PC-3 (cell line): ENCODE data around the gene PLXNA2. TPM values are rescaled to one million over a fixed set of nuclear protein-coding genes. Genes with fewer than 3 reads are reported as not detected.

ENCODE experiments used
- ATAC-seq: fragments of 200-7000 bp; cut with Tn5 transposase; 2 replicates; pipeline ENCODE4 v1.9.1; 2020; ENCODE audit warnings: mild to moderate bottlenecking, moderate library complexity
- BruUV-seq: library from RNA; stranded (reverse); fragments of 400-500 nt; replicated peaks from 2 replicates; lab custom pipeline; 2021; lab: Mats Ljungman, UMichigan
- CTCF ChIA-PET: fragments of 300-600 bp; sonication (Branson Sonifier 250); formaldehyde crosslinking; loops from one replicate; lab custom pipeline; 2022; ENCODE audit warnings: antibody characterized with exemption; lab: Charles Lee
- POLR2A ChIA-PET: fragments of 300-600 bp; sonication (Branson Sonifier 250); formaldehyde crosslinking; loops from one replicate; lab custom pipeline; 2022; ENCODE audit warnings: antibody characterized with exemption; ENCODE audit not compliant: unreplicated experiment; lab: Charles Lee
- DNase-seq: peaks from one replicate; pipeline ENCODE4 v3.0.0-alpha.2; 2015
- H2AFZ ChIP-seq: fragments of 300-600 bp; sonication (generic); 2 replicates; pipeline ENCODE4 v1.6.0; 2016; ENCODE audit warnings: antibody characterized with exemption, low read length
- H3F3A ChIP-seq: fragments of 300-600 bp; sonication (generic); one replicate; pipeline ENCODE4 v1.6.0; 2017; ENCODE audit warnings: antibody characterized with exemption, low read length, control low read depth, mild to moderate bottlenecking; ENCODE audit not compliant: unreplicated experiment
- H3K27ac ChIP-seq: fragments of 300-600 bp; sonication (generic); 2 replicates; pipeline ENCODE4 v1.5.1; 2016; ENCODE audit warnings: mild to moderate bottlenecking, low read length
- H3K27me3 ChIP-seq: fragments of 300-600 bp; sonication (generic); 2 replicates; pipeline ENCODE4 v1.6.1; 2016; ENCODE audit warnings: low read length, mixed read lengths
- H3K36me3 ChIP-seq: fragments of 300-600 bp; sonication (generic); 2 replicates; pipeline ENCODE4 v1.6.1; 2016; ENCODE audit warnings: low read depth, mixed run types, low read length, mixed read lengths
- H3K4me1 ChIP-seq: fragments of 300-600 bp; sonication (generic); 2 replicates; pipeline ENCODE4 v1.5.1; 2016; ENCODE audit warnings: low read length; ENCODE audit not compliant: insufficient read depth
- H3K4me2 ChIP-seq: fragments of 300-600 bp; sonication (generic); 2 replicates; pipeline ENCODE4 v1.6.0; 2016; ENCODE audit warnings: low read length
- H3K4me3 ChIP-seq: fragments of 300-600 bp; sonication (generic); 2 replicates; pipeline ENCODE4 v1.5.1; 2016; ENCODE audit warnings: mild to moderate bottlenecking, low read length, mixed read lengths
- H3K79me2 ChIP-seq: fragments of 300-600 bp; sonication (generic); 2 replicates; pipeline ENCODE4 v1.6.1; 2017; ENCODE audit warnings: low read length, mixed read lengths
- H3K9ac ChIP-seq: fragments of 300-600 bp; sonication (generic); 2 replicates; pipeline ENCODE4 v1.6.0; 2016; ENCODE audit warnings: mild to moderate bottlenecking, low read length
- H3K9me2 ChIP-seq: fragments of 300-600 bp; sonication (generic); replicated peaks from 2 replicates; pipeline ENCODE4 v1.6.1; 2016; ENCODE audit warnings: mixed run types, low read length, mixed read lengths
- H3K9me3 ChIP-seq: fragments of 300-600 bp; sonication (generic); 2 replicates; pipeline ENCODE4 v1.6.1; 2016; ENCODE audit warnings: low read length, mixed read lengths
- H4K20me1 ChIP-seq: fragments of 300-600 bp; sonication (generic); 2 replicates; pipeline ENCODE4 v1.6.1; 2016; ENCODE audit warnings: low read length, mixed read lengths
- EZH2 ChIP-seq: fragments of 300-600 bp; sonication (generic); IDR thresholded peaks from one replicate; pipeline ENCODE4 v1.6.1; 2017; ENCODE audit warnings: antibody characterized with exemption, mild to moderate bottlenecking, low read length; ENCODE audit not compliant: unreplicated experiment
- EZH2phosphoT487 ChIP-seq: fragments of 300-600 bp; sonication (generic); IDR thresholded peaks from 2 replicates; pipeline ENCODE4 v1.6.1; 2018; ENCODE audit warnings: mild to moderate bottlenecking, antibody characterized with exemption, low read length, borderline replicate concordance
- intact Hi-C: fragments of 100-400 bp; cut with micrococcal nuclease; formaldehyde crosslinking; loops from 2 replicates; pipeline ENCODE4 v1.9.0; 2023
- total RNA-seq: library from RNA; depleted of rRNA; stranded (reverse); fragments of >200 nt; gene quantifications from 2 replicates; pipeline ENCODE4 v1.2.3, GENCODE V29; 2014
- TF ChIP-seq, protein P1 (sequence below): fragments of 300-600 bp; sonication (generic); conservative IDR thresholded peaks from 2 replicates; pipeline ENCODE4 v1.5.1; 2017; ENCODE audit warnings: antibody characterized with exemption, low read depth, mild to moderate bottlenecking, low read length

Gene PLXNA2
- total RNA-seq, 1 experiment from 2014 or later: 16.2 TPM

DNA sequence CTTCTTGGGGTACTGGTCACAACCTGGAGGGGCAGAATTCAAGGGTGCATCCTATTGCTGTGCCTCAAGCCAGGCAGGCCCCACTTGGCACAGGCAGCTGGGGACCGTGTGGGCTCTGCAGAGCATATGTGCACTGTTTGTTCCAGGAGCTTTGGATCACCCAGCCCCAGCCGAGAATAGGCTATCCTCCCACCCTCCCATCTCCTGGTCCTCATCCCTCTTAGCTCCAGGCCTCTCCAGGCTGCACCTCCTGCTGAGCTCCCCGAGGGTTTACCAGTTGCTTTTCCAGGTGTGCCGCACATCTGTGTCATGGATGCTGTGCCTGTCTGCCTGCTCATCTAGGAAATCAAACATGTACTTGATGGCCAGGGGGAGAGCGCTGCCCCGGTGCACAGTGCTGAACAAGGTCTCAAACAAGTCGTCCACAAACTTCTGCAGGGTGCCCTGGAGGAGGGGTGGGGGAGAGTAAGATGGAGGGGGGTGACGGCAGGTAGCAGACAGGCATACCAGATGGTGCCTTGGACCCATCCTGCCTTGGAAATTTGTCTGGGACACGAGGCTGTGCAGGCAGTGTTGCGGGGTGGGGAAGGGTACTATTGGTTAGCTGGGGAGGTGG is 212.8 kb downstream of the PLXNA2 start:
- intact Hi-C loops: no loop called here

DNA sequence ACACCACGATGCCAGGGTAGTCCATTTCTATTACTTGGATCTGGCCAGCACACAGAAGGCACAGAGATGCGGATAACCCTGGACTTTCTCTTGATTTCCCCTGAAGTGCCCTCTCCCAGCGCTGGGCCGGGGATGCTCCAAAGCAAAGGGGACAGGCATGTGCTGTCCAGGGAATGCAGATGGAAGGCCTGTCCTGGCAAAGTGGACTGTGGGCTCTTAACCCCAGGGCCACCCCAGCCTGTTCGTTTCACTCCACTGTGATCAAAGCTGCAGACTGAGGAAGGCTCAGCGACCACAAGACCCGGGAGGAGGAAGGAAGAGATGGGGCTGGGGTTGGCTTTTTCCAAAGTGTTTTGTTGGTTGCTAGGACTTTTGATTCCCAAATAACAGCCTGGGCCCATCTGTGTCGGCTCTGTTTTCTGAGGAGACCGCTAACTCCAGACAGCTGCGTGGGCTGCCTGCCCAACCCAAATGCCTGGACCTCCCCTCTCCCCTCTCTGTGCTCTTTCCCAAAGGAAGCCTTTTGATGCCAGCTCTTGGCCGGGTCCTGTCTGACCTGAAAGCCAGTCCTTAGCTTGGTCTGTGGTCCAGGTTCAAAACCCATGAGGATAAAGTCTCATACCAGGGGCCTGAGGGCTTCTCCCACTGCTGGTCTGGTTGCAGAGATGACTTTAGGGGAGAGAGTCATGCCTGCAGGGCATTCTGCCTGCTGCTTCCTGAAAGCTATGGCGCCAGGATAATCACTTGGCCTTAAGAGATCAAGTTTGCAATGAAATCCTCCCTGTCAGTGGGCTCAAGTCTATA is 213.7 kb downstream of the PLXNA2 start:
- H3F3A ChIP-seq: no peaks in the 10 kb centered on the region
- H3K4me3 ChIP-seq: no peak overlapping the region
- H3K27me3 ChIP-seq: no peaks in the 10 kb centered on the region
- H3K9me2 ChIP-seq: no peaks in the 10 kb centered on the region
- H3K79me2 ChIP-seq: no peaks in the 10 kb centered on the region
- no peaks in the 10 kb centered on the region for H3K4me1 ChIP-seq
- H3K36me3 ChIP-seq: 0 out of 2 replicates have a peak, but pooled peaks cover 3% of the 10 kb centered on the region
- H3K4me2 ChIP-seq: no peak overlapping the region
- no peak overlapping the region for H2AFZ ChIP-seq
- intact Hi-C loops: no loop called here
- no TSS peak for BruUV-seq
- TF ChIP-seq, protein P1, sequence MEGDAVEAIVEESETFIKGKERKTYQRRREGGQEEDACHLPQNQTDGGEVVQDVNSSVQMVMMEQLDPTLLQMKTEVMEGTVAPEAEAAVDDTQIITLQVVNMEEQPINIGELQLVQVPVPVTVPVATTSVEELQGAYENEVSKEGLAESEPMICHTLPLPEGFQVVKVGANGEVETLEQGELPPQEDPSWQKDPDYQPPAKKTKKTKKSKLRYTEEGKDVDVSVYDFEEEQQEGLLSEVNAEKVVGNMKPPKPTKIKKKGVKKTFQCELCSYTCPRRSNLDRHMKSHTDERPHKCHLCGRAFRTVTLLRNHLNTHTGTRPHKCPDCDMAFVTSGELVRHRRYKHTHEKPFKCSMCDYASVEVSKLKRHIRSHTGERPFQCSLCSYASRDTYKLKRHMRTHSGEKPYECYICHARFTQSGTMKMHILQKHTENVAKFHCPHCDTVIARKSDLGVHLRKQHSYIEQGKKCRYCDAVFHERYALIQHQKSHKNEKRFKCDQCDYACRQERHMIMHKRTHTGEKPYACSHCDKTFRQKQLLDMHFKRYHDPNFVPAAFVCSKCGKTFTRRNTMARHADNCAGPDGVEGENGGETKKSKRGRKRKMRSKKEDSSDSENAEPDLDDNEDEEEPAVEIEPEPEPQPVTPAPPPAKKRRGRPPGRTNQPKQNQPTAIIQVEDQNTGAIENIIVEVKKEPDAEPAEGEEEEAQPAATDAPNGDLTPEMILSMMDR: no peak
- no peak for TF ChIP-seq EZH2
- no peak for TF ChIP-seq EZH2phosphoT487
- ATAC-seq: no peak
- POLR2A ChIA-PET: interaction anchor here (0.6 kb wide), 1 partner anchor 22 kb away, joined by 4 read pairs; no protein-coding TSS in a partner anchor
- H3K9me3 ChIP-seq: no peaks in the 10 kb centered on the region
- H3K9ac ChIP-seq: no peak overlapping the region
- CTCF ChIA-PET: interaction anchor here (1.0 kb wide), 1 partner anchor 8 kb away, joined by 10 read pairs; no protein-coding TSS in a partner anchor
- H4K20me1 ChIP-seq: no peaks in the 10 kb centered on the region
- DNase-seq: no peak
- no peak overlapping the region for H3K27ac ChIP-seq

More for the DNA sequence above, 212.8 kb downstream of the PLXNA2 start:
- Histone ChIP-seq H3K4me3 (no peak overlapping the region), H3K9ac (no peak overlapping the region), H3K4me2 (no peak overlapping the region), H2AFZ (no peak overlapping the region), H3K4me1 (no peaks in the 10 kb centered on the region), H3F3A (no peaks in the 10 kb centered on the region), H4K20me1 (no peaks in the 10 kb centered on the region), H3K27ac (no peak overlapping the region), H3K27me3 (no peaks in the 10 kb centered on the region), H3K36me3 (0 out of 2 replicates have a peak, but pooled peaks cover 3% of the 10 kb centered on the region), H3K9me3 (no peaks in the 10 kb centered on the region), H3K79me2 (no peaks in the 10 kb centered on the region), H3K9me2 (no peaks in the 10 kb centered on the region)
- ATAC-seq: no peak
- ChIA-PET POLR2A (no interaction called here), CTCF (interaction anchor here (1.0 kb wide), 1 partner anchor 9 kb away, joined by 10 read pairs; no protein-coding TSS in a partner anchor)
- TF ChIP-seq, protein P1: no peak
- TF ChIP-seq EZH2 (no peak), EZH2phosphoT487 (no peak)
- BruUV-seq: no TSS peak
- DNase-seq: no peak
